HG03575 (cell line): Measurements from ENCODE around the gene CCDC60.

Experiments
- ATAC-seq: cut with Tn5 transposase; IDR thresholded peaks from one replicate; pipeline ENCODE4 v1.9.1; 2021; ENCODE audit not compliant: unreplicated experiment, insufficient number of reproducible peaks, low FRiP score; ENCODE audit errors: extremely low read depth

CCDC60 gene

DNA sequence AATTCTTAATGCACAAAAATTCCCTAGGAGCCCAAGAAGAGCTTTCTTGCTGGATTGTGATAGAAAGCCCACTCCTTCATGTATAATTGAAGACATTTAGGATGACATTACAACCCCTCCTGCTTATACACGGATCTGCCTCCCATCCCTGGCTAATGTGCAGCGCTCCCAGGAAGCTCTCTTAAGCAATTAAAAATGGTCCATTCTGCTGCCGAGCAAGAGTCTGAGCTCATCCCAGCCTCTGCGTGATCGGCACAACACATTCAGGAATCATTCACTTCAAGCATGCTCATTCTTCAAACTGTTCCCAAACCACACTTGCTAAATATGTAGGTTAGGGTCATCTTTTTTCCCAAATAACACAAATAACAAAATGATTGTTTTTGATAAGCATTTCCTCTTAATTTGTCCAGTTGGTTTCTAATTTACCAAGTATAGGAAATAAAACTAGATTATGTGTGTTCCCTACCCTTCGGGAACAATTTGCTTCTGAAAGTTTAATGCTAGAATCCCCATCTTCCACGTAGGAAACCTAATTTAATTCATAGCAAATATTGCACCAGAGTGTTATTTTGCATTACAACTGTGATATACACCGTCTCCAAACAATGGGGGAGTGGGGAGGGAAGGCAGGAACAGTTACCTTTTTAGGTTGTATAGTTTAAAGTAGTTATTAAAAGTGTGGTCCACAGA lies 241.7 kb downstream of the CCDC60 start:
- no peak for ATAC-seq

DNA sequence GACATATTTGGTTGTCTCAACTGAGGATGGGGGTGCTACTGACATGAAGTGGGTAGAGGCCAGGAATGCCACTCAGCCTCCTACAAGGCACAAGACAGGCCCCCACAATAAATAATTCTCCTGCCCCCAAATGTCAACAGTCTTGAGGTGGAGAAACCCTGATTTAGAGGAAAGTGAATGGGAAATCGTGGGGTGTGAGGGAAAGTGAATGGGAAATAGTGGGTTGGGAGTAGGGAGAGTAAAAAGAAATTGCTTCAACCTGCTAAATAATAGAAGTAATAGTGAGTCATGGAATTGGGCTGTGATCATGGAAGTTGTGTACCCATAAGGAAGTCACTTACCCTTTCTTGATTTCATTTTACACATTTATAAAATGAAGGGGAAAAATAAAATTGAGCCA lies 242.4 kb downstream of the CCDC60 start:
- no peak for ATAC-seq

DNA sequence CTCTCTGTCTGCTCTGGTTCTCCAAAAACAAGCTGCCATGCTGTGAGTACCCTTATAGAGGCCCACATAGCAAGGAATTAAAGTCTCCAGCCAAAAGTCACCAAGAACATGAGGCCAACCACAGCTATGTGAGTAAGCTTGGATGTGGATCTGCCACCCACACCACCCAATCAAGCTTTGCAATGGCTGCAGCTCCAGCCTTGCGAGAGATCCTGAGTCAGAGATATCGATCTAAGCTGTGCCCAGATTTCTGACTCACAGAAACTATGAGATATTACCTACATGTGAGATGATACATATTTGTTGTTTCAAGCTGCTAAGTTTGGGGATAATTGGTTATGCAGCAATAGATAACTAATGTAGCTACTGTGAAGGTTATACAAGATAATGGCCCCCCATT lies 243.6 kb downstream of the CCDC60 start:
- no peak for ATAC-seq

- no peak for ATAC-seq
Observed at GRCh38 chr12:119589097-119589496, 254.6 kb downstream of the CCDC60 start.

GRCh38 chr12:119589634-119590033 lies 255.1 kb downstream of the CCDC60 start:
- no peak for ATAC-seq
